GF-D8 (cell line): ENCODE results near the gene PTPRF.
"Not testable (repeated sequence)": the region's sequence is repeated elsewhere in the genome, so short reads cannot be mapped to it uniquely, and the experiment has no call there.

Source experiments
- DNase-seq: peaks from one replicate; lab custom pipeline; 2025; lab: John Stamatoyannopoulos, UW

The PTPRF gene

GRCh38 chr1:43538143-43538487 lies 7.4 kb downstream of the PTPRF start:
- DNase-seq, result no peak

- DNase-seq, result no peak
These were observed 8.3 kb downstream of the PTPRF start for GRCh38 chr1:43538969-43539368.

- no peak for DNase-seq
These were observed 9.2 kb downstream of the PTPRF start for GRCh38 chr1:43539726-43540434.

GRCh38 chr1:43540653-43541071 lies 10.0 kb downstream of the PTPRF start:
- no peak for DNase-seq

- no peak for DNase-seq
These were observed 10.5 kb downstream of the PTPRF start for GRCh38 chr1:43541141-43541540.

GRCh38 chr1:43541721-43542401 lies 11.2 kb downstream of the PTPRF start:
- DNase-seq, result no peak

- DNase-seq, result no peak
These were observed 12.1 kb downstream of the PTPRF start for GRCh38 chr1:43542527-43543458.

- no peak for DNase-seq
These were observed 12.9 kb downstream of the PTPRF start for GRCh38 chr1:43543567-43543966.

GRCh38 chr1:43545339-43545694 lies 14.6 kb downstream of the PTPRF start:
- no peak for DNase-seq

GRCh38 chr1:43545695-43546387 lies 15.2 kb downstream of the PTPRF start:
- DNase-seq, result no peak

- DNase-seq, result no peak
These were observed 15.9 kb downstream of the PTPRF start for GRCh38 chr1:43546388-43547100.

GRCh38 chr1:43547538-43548072 lies 16.9 kb downstream of the PTPRF start:
- DNase-seq, result no peak

- no peak for DNase-seq
These were observed 17.9 kb downstream of the PTPRF start for GRCh38 chr1:43548285-43549271.

GRCh38 chr1:43549394-43549793 lies 18.7 kb downstream of the PTPRF start:
- not testable (repeated sequence) for DNase-seq

GRCh38 chr1:43549921-43550597 lies 19.4 kb downstream of the PTPRF start:
- DNase-seq, result no peak

GRCh38 chr1:43550598-43551246 lies 20.0 kb downstream of the PTPRF start:
- DNase-seq, result no peak

GRCh38 chr1:43551396-43551888 lies 20.8 kb downstream of the PTPRF start:
- DNase-seq, result no peak

- DNase-seq, result no peak
These were observed 21.5 kb downstream of the PTPRF start for GRCh38 chr1:43552059-43552742.
